Neuronal stem cell (in vitro differentiated cells): ENCODE data around the gene COL8A2.

Experiments used
- DNase-seq: peaks from one replicate; pipeline ENCODE4 v3.0.0-alpha.2; 2013; ENCODE audit warnings: low spot score
- H2AFZ ChIP-seq: one replicate; pipeline ENCODE4 v1.6.1; 2013; ENCODE audit warnings: mild to moderate bottlenecking, low read length, inconsistent platforms
- H2AK5ac ChIP-seq: 2 replicates; pipeline ENCODE4 v1.6.1; 2013; ENCODE audit warnings: low read depth, mild to moderate bottlenecking, inconsistent platforms, low read length, moderate library complexity, mixed read lengths
- H2BK120ac ChIP-seq: 2 replicates; pipeline ENCODE4 v1.6.1; 2013; ENCODE audit warnings: low read depth, mild to moderate bottlenecking, inconsistent platforms, low read length, moderate library complexity, mixed read lengths
- H2BK12ac ChIP-seq: one replicate; pipeline ENCODE4 v1.6.1; 2013; ENCODE audit warnings: low read length, inconsistent platforms
- H2BK15ac ChIP-seq: 2 replicates; pipeline ENCODE4 v1.6.1; 2013; ENCODE audit warnings: mild to moderate bottlenecking, low read length, inconsistent platforms, mixed read lengths
- H2BK5ac ChIP-seq: one replicate; pipeline ENCODE4 v1.6.1; 2013; ENCODE audit warnings: inconsistent platforms, mild to moderate bottlenecking, low read length, moderate library complexity
- H3K14ac ChIP-seq: one replicate; pipeline ENCODE4 v1.6.1; 2013; ENCODE audit warnings: low read length, inconsistent platforms
- H3K18ac ChIP-seq: 2 replicates; pipeline ENCODE4 v1.6.1; 2013; ENCODE audit warnings: low read length, inconsistent platforms
- H3K23ac ChIP-seq: 2 replicates; pipeline ENCODE4 v1.6.1; 2013; ENCODE audit warnings: low read depth, mild to moderate bottlenecking, mixed read lengths, low read length, inconsistent platforms; ENCODE audit not compliant: poor library complexity
- H3K27ac ChIP-seq: replicated peaks from 3 replicates; pipeline ENCODE4 v1.5.1; 2013; ENCODE audit warnings: low read length, inconsistent platforms
- H3K27me3 ChIP-seq, 3 experiments: 2 replicates each; pipeline ENCODE4 v1.6.1; 2013; ENCODE audit warnings: low read length in 3 of 3, mild to moderate bottlenecking in 2 of 3, inconsistent platforms in 1 of 3, low read depth in 1 of 3, mixed read lengths in 1 of 3, moderate library complexity in 1 of 3; ENCODE audit not compliant: control insufficient read depth in 3 of 3, insufficient read depth in 3 of 3
- H3K36me3 ChIP-seq, 2 donors: replicated peaks in 1 of 2; 2 replicates each; pipeline ENCODE4 v1.6.1; 2013; ENCODE audit warnings: low read length in 2 of 2; ENCODE audit not compliant: control insufficient read depth in 2 of 2, insufficient read depth in 2 of 2
- H3K4ac ChIP-seq: 2 replicates; pipeline ENCODE4 v1.6.1; 2013; ENCODE audit warnings: inconsistent platforms, mild to moderate bottlenecking, low read length, moderate library complexity
- H3K4me1 ChIP-seq, 2 donors: 1 replicate in 1 of 2; 2 replicates in 1 of 2; pipeline ENCODE4 v1.6.1; 2013; ENCODE audit warnings: low read length in 2 of 2, low read depth in 1 of 2; ENCODE audit not compliant: control insufficient read depth in 2 of 2, insufficient read depth in 1 of 2
- H3K4me2 ChIP-seq: one replicate; pipeline ENCODE4 v1.6.1; 2013; ENCODE audit warnings: mild to moderate bottlenecking, low read length, inconsistent platforms; ENCODE audit not compliant: insufficient read depth, poor library complexity, severe bottlenecking
- H3K4me3 ChIP-seq, 2 donors: 2 replicates each; pipeline ENCODE4 v1.5.1; 2013; ENCODE audit warnings: low read length in 2 of 2, mild to moderate bottlenecking in 2 of 2, inconsistent platforms in 1 of 2, moderate library complexity in 1 of 2
- H3K79me1 ChIP-seq: one replicate; pipeline ENCODE4 v1.6.1; 2013; ENCODE audit warnings: low read depth, mild to moderate bottlenecking, inconsistent platforms, low read length, moderate library complexity
- H3K9ac ChIP-seq: one replicate; pipeline ENCODE4 v1.6.1; 2013; ENCODE audit warnings: mild to moderate bottlenecking, low read depth, low read length, inconsistent platforms; ENCODE audit not compliant: poor library complexity
- H3K9me3 ChIP-seq, 2 donors: replicated peaks in 1 of 2; 2 replicates each; pipeline versions ENCODE3 to v1.6.1; 2013; ENCODE audit warnings: low read length in 2 of 2, mild to moderate bottlenecking in 2 of 2, inconsistent platforms in 1 of 2, low read depth in 1 of 2, mixed read lengths in 1 of 2, moderate library complexity in 1 of 2; ENCODE audit not compliant: control insufficient read depth in 2 of 2, insufficient read depth in 1 of 2
- H4K8ac ChIP-seq: one replicate; pipeline ENCODE4 v1.6.1; 2013; ENCODE audit warnings: low read depth, mild to moderate bottlenecking, inconsistent platforms, low read length, moderate library complexity
- H4K91ac ChIP-seq: one replicate; pipeline ENCODE4 v1.6.1; 2013; ENCODE audit warnings: low read length, low read depth, mild to moderate bottlenecking, inconsistent platforms; ENCODE audit not compliant: poor library complexity
- WGBS, 2 donors: extraction: QIAGEN DNeasy Blood & Tissue Kit; methylation state at CpG; one replicate each; pipeline ENCODE4 v1.1.7; 2013; ENCODE audit warnings: missing lambda C conversion rate in 2 of 2, mixed read lengths in 1 of 2; ENCODE audit not compliant: insufficient read length in 2 of 2, insufficient replicate concordance in 1 of 2; ENCODE audit errors: extremely low coverage in 2 of 2; 5-methylcytosine and 5-hydroxymethylcytosine counted together

COL8A2 gene

DNA sequence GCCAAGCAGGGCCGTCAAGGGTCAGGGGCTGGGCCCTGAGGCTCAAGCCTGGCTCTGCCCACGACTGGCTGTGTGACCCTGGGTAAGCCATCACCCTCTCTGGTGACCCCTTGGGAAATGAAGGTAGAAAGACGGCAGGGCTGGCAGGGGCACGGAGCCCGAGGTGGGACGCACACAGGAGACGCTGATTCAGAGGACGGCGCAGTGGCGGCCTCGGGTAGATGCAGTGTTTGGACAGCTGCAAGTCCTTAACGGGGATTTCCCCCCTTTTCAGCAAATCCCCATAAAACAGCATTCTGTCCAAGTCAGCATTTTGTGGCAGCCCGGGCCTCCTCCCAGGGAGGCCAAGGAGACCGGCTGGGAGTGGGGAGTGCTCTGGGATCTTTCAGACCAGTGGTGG is 16.7 kb downstream of the COL8A2 start:
- DNase-seq, result no peak
- H3K27ac ChIP-seq, result no peak overlapping the region
- H2BK120ac ChIP-seq, result no peak overlapping the region

DNA sequence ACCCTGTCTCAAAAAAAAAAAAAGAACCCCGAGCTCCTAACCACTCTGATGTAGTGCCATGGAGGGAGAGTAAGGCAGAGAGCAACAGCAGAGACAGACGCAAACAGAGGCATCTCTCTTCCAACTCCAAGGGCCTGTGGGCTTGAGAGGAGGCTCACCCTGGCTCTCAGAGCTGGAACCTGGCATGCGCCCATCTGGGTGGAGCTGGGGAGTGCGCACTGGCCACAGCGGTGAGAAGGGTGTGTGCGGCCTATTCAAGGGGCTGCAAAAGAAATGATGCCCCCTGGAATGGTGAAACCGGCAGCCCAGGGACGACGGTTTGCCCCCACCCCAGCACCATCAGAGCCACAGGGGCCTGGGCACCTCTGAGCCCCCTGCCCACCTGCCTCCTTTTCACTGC is 17.6 kb downstream of the COL8A2 start:
- Histone ChIP-seq H3K4me2 (no peak overlapping the region), H3K23ac (no peak overlapping the region), H3K79me1 (no peaks in the 10 kb centered on the region), H3K14ac (no peak overlapping the region), H3K36me3 (no peaks in the 10 kb centered on the region), H4K91ac (no peak overlapping the region), H3K9ac (no peak overlapping the region), H3K27ac (no peak overlapping the region), H3K27me3 (peaks cover 0 to 15% (median 0%) of the 10 kb centered on the region in 3 experiments), H2BK120ac (no peak overlapping the region), H4K8ac (no peak overlapping the region), H3K18ac (peak overlapping the region; percentile 16), H3K9me3 (no peaks in the 10 kb centered on the region), H3K4ac (no peak overlapping the region), H2BK15ac (no peak overlapping the region), H3K4me3 (no peak overlapping the region), H2AFZ (no peak overlapping the region), H2AK5ac (no peak overlapping the region), H2BK12ac (no peak overlapping the region), H2BK5ac (no peak overlapping the region), H3K4me1 (no peaks in the 10 kb centered on the region)
- DNase-seq, result no peak
- WGBS, 2 donors, result no CpG with 5 or more reads among the region's 9 CpGs

More for the DNA sequence above, 16.7 kb downstream of the COL8A2 start:
- no peak overlapping the region for H4K8ac ChIP-seq
- H3K4me2 ChIP-seq, result no peak overlapping the region
- no peaks in the 10 kb centered on the region for H3K36me3 ChIP-seq
- WGBS, 2 donors, result no CpG with 5 or more reads among the region's 14 CpGs
- no peak overlapping the region for H2BK12ac ChIP-seq
- H4K91ac ChIP-seq, result no peak overlapping the region
- H3K4ac ChIP-seq, result no peak overlapping the region
- no peak overlapping the region for H2AFZ ChIP-seq
- H3K18ac ChIP-seq, result no peak overlapping the region
- no peaks in the 10 kb centered on the region for H3K4me1 ChIP-seq
- no peak overlapping the region for H2AK5ac ChIP-seq
- no peak overlapping the region for H3K4me3 ChIP-seq
- H2BK5ac ChIP-seq, result no peak overlapping the region
- peak overlapping the region; percentile 94 for H3K23ac ChIP-seq
- H2BK15ac ChIP-seq, result no peak overlapping the region
- no peaks in the 10 kb centered on the region for H3K9me3 ChIP-seq
- no peak overlapping the region for H3K14ac ChIP-seq
- peaks cover 0 to 15% (median 0%) of the 10 kb centered on the region in 3 experiments for H3K27me3 ChIP-seq
- H3K9ac ChIP-seq, result no peak overlapping the region
- no peaks in the 10 kb centered on the region for H3K79me1 ChIP-seq

DNA sequence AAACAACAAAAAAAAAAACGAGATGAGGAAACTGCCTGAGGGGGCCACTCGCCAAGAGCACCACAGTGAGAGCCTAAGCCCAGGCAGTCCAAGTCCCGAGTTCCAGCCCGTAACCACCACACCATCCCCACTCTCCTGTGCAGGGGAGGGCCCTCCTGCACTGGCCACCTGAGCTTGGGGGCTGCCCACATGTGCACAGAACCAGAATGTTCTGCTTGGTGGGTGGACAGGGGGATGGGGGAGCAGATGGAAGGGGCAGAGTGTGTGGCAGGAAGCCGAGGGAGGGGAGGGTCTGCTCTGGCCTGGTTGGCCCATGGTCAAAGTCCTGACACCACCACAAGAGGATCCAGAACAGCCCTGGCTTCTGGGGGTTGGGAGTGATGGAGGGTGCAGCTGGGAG is 18.8 kb downstream of the COL8A2 start:
- Histone ChIP-seq H3K79me1 (no peaks in the 10 kb centered on the region), H2BK120ac (no peak overlapping the region), H4K8ac (no peak overlapping the region), H3K4ac (no peak overlapping the region), H2BK15ac (no peak overlapping the region), H3K36me3 (no peaks in the 10 kb centered on the region), H3K27me3 (peaks cover 0 to 12% (median 0%) of the 10 kb centered on the region in 3 experiments), H3K9me3 (no peaks in the 10 kb centered on the region), H2BK12ac (no peak overlapping the region), H3K4me2 (no peak overlapping the region), H2AFZ (no peak overlapping the region), H4K91ac (no peak overlapping the region), H2BK5ac (no peak overlapping the region), H3K4me3 (no peak overlapping the region), H3K9ac (no peak overlapping the region), H3K14ac (peak overlapping the region; percentile 84), H3K4me1 (no peaks in the 10 kb centered on the region), H3K27ac (no peak overlapping the region), H3K18ac (no peak overlapping the region), H3K23ac (no peak overlapping the region), H2AK5ac (no peak overlapping the region)
- DNase-seq, result no peak
- WGBS, 2 donors, result no CpG with 5 or more reads among the region's 5 CpGs

DNA sequence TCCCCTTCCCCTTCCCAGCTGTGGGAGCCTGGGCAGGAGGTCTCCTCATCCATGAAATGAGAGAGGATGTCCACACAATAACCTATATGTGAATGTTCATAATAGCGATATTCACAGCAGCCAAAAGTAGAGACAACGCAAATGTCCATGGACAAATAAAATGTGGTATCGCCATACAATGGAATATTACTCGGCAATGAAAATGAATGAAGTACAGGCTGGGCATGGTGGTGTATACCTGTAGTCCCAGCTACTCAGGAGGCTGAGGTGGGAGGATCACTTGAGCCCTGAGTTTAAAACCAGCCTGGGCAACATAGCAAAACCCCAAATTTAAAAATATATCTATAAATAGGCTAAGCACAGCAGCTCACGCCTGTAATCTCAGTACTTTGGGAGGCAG is 23.5 kb downstream of the COL8A2 start:
- H3K27me3 ChIP-seq, result peaks cover 0 to 6% (median 0%) of the 10 kb centered on the region in 3 experiments
- H3K36me3 ChIP-seq, result peaks cover 0 to under 1% of the 10 kb centered on the region in 2 donors
- no peak overlapping the region for H3K14ac ChIP-seq
- H2AK5ac ChIP-seq, result no peak overlapping the region
- no peak overlapping the region for H3K4ac ChIP-seq
- no peak overlapping the region for H3K18ac ChIP-seq
- H3K4me2 ChIP-seq, result no peak overlapping the region
- no peak overlapping the region for H3K4me3 ChIP-seq
- no peak overlapping the region for H2BK12ac ChIP-seq
- peaks cover 2% of the 10 kb centered on the region for H3K79me1 ChIP-seq
- no peak overlapping the region for H2BK120ac ChIP-seq
- no peak overlapping the region for H4K91ac ChIP-seq
- H2BK15ac ChIP-seq, result no peak overlapping the region
- no CpG with 5 or more reads among the region's 5 CpGs for WGBS, 2 donors
- H2AFZ ChIP-seq, result no peak overlapping the region
- no peak overlapping the region for H3K23ac ChIP-seq
- no peaks in the 10 kb centered on the region for H3K9me3 ChIP-seq
- no peak for DNase-seq
- no peak overlapping the region for H4K8ac ChIP-seq
- no peak overlapping the region for H2BK5ac ChIP-seq
- H3K4me1 ChIP-seq, result peaks cover 0 to 8% of the 10 kb centered on the region in 2 donors
- H3K9ac ChIP-seq, result no peak overlapping the region
- no peak overlapping the region for H3K27ac ChIP-seq
